ENCODE measurements around the gene AHNAK2.
A peak's percentile ranks its signal among the peaks of the same experiment; 100 is the strongest.
"Not testable (repeated sequence)": the region's sequence is repeated elsewhere in the genome, so short reads cannot be mapped to it uniquely, and the experiment has no call there.

The AHNAK2 gene

GRCh38 chr14:104977681-104978653, at the start of gene AHNAK2:
Gene AHNAK2 (minus strand): TSS chr14:104978374. CDS start chr14:104978237, 137 bp downstream.
- DNase-seq = peak; percentile 64 to 71

GRCh38 chr14:105027718-105028117, 49.5 kb upstream of the AHNAK2 start:
- DNase-seq = not testable (repeated sequence)

- DNase-seq = no peak
Measured at GRCh38 chr14:105026802-105027563, 48.8 kb upstream of the AHNAK2 start.

GRCh38 chr14:105026033-105026785, 48.0 kb upstream of the AHNAK2 start:
- peak in 1 of 2 experiments; percentile 14 for DNase-seq

GRCh38 chr14:105025429-105025828, 47.3 kb upstream of the AHNAK2 start:
- DNase-seq = no peak

GRCh38 chr14:105023791-105024480, 45.8 kb upstream of the AHNAK2 start:
- no peak for DNase-seq

- no peak for DNase-seq
Measured at GRCh38 chr14:105023144-105023543, 45.0 kb upstream of the AHNAK2 start.

GRCh38 chr14:105022276-105022670, 44.1 kb upstream of the AHNAK2 start:
- DNase-seq = no peak

GRCh38 chr14:105021656-105022275, 43.6 kb upstream of the AHNAK2 start:
- peak; percentile 50 to 64 for DNase-seq

- DNase-seq = peak; percentile 96 to 97
Measured at GRCh38 chr14:105020815-105021655, 42.9 kb upstream of the AHNAK2 start, which contains the start of gene CDCA4. Gene CDCA4 (minus strand): TSS chr14:105021083. CDS start chr14:105011929, 9,154 bp downstream.

GRCh38 chr14:105019861-105020814, 42.0 kb upstream of the AHNAK2 start:
- DNase-seq = peak; percentile 51 to 64

GRCh38 chr14:105018414-105018813, 40.2 kb upstream of the AHNAK2 start:
- DNase-seq = no peak

GRCh38 chr14:105015905-105016304, 37.7 kb upstream of the AHNAK2 start:
- DNase-seq = no peak

- no peak for DNase-seq
Measured at GRCh38 chr14:105015242-105015641, 37.1 kb upstream of the AHNAK2 start.

- DNase-seq = no peak
Measured at GRCh38 chr14:105014631-105015030, 36.5 kb upstream of the AHNAK2 start.

GRCh38 chr14:105014032-105014431, 35.9 kb upstream of the AHNAK2 start:
- no peak for DNase-seq

GRCh38 chr14:105013150-105013785, 35.1 kb upstream of the AHNAK2 start:
- no peak for DNase-seq

GRCh38 chr14:105012171-105012985, 34.2 kb upstream of the AHNAK2 start:
- DNase-seq = no peak

Data from activated CD4-positive, alpha-beta T cell treated with anti-CD3 and anti-CD28 coated beads, Interleukin-2, amount 50 U/mL, for 48 hours (primary cell).